Adrenal gland (tissue), 5 donors: ENCODE results near the gene ASXL2.

Experiments used
- CTCF ChIP-seq, 6 experiments: fragments of 450-650 bp in 4 of 6; fragments of 200-600 bp in 2 of 6; sonication (generic) in 1 of 6; IDR thresholded peaks; 1 replicate in 5 of 6; 2 replicates in 1 of 6; pipeline versions ENCODE4 v1.5.1 to v1.8.0; 2016 to 2021; ENCODE audit warnings: antibody characterized with exemption in 6 of 6, mild to moderate bottlenecking in 2 of 6, moderate library complexity in 1 of 6
- POLR2A ChIP-seq, 2 donors: fragments of 450-650 bp; IDR thresholded peaks; one replicate each; pipeline ENCODE4 v1.6.1; 2017; ENCODE audit warnings: antibody characterized with exemption in 2 of 2, mild to moderate bottlenecking in 2 of 2, moderate library complexity in 1 of 2
- donor health status: DM: no; HTN: no; CAD: no.

- no peak for TF ChIP-seq CTCF (IDR thresholded peaks at IDR 0.05)
- no peak for TF ChIP-seq POLR2A (IDR thresholded peaks at IDR 0.05)
Observed at GRCh38 chr2:25709349-25709748, 168.9 kb downstream of the ASXL2 start.
